Activated T-cell treated with anti-CD3 and anti-CD28 coated beads for 4 hours (primary cell): Measurements from ENCODE around the gene PTGIR.

Experiments used
- DNase-seq: peaks from one replicate; pipeline ENCODE4 v3.0.0-alpha.2; 2020

PTGIR gene, protein sequence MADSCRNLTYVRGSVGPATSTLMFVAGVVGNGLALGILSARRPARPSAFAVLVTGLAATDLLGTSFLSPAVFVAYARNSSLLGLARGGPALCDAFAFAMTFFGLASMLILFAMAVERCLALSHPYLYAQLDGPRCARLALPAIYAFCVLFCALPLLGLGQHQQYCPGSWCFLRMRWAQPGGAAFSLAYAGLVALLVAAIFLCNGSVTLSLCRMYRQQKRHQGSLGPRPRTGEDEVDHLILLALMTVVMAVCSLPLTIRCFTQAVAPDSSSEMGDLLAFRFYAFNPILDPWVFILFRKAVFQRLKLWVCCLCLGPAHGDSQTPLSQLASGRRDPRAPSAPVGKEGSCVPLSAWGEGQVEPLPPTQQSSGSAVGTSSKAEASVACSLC

DNA sequence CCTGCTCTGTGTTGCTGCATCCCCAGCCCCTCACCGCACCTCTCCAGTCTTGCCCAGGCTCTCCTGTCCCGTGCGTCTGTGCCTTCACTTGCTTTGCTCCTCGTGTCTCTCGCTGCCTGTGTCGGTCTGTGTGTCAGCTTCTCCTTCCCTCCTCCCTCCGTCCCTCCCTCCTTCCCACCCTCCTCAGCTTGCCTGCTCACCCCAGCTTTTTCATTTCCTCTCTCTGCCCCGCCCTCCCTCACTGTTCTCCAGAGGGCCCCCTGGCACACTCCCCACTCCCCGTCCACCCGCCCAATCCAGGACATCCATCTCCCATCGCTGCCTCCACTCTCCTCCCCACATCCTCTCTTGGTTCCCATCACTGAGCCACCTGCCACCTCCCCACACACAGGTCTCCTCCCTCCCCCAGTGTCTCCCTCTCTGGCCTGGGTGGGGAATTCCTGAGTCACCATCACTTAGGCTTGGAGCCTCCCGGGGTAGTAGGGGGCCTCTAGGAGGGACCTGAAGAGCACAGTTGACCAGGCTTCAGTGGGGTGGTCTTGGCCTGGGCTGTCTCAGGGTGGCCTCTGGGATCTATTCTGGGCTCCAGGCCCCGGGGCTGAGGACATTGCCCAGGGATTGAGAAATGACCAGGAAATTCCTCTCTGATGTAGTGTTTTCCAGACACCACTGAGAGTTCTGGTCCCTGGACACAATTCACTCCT, at the start of gene PTGIR:
TSS of gene PTGIR (minus strand) at position 132 of the 704 bp plus-strand sequence. CDS start 864 bp downstream, outside the sequence.
- DNase-seq = no peak

DNA sequence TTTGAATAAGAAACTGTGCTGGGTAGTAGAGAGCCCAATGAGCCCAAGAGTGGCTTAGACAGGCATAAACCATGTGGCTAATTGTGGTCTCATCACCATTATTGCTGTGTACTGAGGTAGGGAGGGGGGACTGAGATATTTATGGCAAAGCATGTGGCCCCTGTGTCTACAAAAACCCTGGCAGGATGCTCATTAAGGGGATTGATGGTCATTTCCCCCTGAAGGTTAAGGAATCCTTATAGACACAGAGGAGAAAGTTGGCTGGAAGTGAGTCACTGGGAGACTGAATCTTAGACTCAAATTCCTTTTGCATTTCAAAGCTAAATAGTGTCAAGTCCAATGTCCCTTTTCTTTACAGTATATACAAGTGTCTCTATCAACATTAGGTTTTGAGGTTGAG, 45.9 kb upstream of the PTGIR start:
- no peak for DNase-seq

DNA sequence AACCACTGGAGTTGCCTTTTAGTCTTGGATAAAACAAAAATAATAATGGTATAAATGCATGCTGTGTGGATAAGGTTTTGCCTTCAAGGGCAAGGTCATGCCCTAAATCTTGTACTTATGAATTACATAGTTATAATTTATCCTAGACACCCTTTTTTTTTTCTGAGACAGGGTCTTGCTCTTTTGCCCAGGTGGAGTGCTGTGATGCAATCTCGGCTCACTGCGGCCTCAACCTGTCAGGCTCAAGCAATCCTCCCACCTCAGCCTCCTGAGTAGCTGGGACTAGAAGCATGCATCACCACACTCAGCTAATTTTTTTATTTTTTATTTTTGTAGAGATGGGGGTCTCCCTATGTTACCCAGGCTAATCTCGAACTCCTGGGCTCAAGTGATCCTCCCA, 43.8 kb upstream of the PTGIR start:
- DNase-seq = no peak

DNA sequence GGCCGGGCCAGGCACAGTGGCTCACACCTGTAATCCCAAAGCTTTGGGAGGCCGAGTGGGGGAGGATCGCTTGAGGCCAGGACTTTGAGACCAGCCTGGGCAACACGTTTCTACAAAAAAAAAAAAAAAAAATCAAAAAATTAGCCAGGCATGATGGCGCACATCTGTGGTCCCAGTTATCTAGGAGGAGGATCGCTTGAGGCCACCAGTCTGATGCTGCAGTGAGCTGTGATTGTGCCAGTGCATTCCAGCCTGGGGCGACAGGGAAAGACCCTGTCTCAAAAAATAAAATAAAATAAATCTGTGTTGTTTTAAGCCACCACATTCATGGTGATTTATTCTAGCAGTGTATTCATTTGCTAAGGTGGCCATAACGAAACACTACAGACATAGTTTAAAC, 40.2 kb upstream of the PTGIR start:
- no peak for DNase-seq

DNA sequence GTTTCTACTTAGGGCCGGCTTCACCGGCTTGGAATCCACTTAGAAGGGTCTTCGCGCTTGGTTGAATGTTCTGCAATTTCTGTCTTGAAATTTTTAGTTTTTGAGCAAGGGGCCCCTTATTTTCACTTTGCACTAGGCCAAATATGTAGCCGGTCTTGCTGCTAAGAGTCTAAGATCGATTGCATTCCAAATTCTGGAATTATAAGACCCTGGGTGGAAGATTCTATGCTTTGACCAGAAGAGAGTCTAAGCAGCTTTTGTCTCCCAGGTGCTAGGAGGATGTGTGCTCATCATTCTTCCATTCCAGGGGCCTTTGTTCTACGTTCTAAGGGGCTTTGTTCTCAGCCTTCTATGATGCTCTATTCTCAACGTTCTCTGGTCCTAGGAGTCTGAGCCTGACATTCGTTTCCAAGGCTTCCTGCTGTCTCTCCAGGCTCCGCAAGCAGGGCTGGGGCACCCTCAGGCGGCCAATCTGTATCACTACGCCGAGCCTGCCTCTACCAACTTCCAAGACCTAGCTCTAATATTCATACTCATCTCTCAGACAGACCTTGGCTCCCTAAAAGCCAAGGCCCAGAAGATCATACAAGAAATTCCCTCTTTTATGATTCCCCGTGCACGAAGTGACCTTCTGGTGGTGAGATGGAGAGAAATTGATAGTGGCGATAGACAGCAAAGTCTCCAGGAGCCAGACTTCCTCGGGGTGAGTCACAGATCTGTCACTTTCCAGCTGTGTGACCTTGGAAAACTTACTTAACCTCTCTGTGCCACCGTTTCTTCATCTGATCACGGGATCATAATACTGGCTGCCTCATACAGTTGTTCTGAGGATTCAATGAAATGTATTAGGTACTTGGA, 37.1 kb upstream of the PTGIR start:
- DNase-seq = peak; percentile 61

DNA sequence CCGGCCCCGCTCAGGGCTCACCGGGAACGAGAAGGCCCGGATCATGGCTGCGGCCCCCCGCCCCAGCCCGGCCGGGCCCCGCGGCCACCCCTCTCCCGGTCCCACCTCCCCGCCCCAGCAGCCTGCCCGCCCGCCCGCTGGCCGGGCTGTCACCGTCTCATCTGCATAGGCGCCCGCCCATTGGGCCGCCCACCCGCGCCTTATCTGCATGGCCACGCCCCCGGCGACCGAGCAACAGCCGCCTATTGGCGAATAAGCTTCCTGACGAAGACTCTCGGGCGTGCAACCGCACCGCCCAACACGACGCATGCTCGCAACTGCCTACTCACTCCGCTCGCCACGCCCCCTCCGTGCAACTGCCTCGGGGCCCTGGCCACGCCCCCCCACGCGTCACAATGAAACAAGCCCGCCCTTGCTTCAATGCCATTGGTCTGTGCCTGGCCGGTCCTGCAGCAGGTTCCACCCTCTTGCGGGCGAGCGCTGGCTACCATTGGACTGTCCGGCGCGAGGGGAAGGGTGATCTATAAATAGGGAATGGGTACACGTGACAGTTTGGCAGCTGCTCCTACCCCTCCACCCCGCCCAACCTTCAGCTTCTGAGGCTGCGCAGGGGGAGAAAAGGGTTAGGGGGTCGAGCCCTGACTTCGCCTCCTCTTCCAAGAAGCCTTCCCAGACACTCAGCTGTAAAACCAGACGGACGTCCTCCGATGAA, 36.3 kb upstream of the PTGIR start, which contains the start of gene DACT3:
TSS of gene DACT3 (minus strand) at position 163 of the 712 bp plus-strand sequence. CDS start at position 45, 118 bp downstream.
- peak; percentile 100 for DNase-seq

DNA sequence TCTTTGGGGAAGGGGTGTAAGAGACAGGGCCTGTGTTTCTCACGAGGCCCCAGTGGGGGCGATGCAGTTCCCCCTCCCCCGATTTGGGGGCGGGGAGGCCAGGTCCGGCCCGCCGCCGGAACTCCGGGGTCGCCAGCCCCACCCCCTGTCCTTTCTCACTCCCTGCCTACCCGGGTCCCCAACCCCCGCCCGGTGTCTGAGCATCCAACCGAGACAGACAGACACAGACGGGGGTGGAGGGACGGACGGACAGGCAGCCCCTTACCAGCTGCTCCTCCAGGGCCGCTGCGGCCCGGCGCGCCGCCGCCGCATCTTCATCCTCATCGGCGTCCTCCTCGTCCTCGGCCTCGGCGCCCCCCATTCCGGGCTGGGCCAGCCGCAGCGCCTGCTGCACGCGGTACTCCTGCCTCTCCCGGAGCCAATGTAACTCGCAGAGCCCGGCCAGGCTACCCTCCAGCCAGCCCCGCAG, 35.7 kb upstream of the PTGIR start:
- DNase-seq = no peak

DNA sequence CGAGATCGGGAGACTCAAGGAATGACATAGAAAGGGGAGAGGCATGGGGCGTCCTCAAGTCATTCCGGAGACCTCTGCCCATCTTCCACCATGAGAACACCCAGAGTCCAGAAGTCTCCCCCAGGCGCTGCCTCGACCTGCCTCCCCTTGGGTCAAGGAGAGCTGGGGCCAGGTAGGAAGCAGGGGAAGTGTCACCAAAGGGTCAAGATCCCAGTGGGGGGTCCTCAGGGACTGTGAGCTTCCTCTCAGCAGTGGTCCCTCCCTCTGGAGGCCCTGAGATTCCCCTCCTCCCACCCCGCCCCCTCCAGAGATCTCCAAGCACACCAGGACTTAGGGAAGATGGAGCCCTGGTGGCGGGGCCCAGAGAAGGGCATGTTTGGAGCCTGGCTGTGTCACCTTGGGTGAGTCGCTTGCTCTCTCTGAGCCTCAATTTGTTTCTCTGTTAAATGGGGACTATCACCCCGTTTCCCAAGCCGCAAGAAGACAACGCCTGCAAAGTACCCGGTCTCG, 35.2 kb upstream of the PTGIR start:
- DNase-seq = no peak

DNA sequence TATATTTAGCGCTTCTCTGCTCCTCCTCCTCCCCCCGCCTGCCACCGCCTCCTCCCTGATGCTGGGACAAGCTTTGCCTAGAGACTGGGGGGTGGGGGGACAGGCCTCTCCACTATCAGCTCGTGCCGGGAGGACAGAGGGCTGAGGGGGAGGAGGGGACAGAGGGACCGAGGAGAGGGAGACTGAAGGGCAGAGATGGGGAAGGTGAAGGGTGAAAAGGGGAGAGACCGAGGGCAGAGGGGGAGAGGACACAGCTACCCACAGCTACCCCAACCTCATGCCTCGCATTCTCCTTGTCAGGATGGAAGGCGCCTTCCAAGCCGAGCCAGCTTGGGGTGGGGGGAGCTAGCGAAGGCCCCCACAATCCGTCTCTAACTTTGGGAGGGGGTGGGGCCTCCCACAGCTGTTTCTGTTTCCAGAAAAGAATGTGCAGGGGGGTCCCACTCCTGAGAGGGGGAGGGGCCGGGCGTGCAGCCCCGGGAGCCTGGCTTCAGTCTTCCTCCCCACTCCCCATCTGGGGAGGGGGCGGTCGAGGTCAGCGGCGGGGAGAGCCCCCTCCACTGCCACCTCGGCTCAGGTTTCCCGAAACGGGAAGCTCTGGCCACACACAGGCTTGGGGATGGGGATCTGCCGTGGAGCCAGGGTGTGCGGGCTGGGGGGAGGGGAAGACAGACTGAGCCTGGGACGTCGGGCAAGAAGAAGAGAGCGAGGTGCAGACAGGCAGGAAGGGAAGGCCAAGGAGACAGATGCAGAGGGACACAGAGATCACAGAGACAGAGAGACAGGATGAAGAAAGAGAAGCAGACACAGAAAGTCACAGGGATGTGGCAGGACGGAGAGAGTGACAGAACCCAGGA, 34.5 kb upstream of the PTGIR start:
- no peak for DNase-seq

DNA sequence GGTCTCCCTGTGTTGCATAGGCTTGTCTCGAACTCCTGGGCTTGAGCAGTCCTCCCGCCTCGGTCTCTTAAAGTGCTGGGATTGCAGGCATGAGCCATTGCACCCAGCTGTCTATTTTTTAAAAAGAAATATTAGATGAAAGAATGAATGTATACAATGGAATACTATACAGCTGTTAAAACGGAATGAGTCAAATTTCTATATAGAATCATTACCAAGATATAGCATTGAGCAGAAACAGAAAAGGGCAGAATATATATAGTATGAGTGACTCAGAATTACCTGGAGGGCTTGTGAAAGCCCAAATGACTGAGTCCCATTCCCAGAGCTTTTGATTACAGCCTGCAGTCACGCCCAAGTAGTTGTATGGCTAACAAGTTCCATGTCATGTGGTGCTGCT, 31.7 kb upstream of the PTGIR start:
- no peak for DNase-seq

DNA sequence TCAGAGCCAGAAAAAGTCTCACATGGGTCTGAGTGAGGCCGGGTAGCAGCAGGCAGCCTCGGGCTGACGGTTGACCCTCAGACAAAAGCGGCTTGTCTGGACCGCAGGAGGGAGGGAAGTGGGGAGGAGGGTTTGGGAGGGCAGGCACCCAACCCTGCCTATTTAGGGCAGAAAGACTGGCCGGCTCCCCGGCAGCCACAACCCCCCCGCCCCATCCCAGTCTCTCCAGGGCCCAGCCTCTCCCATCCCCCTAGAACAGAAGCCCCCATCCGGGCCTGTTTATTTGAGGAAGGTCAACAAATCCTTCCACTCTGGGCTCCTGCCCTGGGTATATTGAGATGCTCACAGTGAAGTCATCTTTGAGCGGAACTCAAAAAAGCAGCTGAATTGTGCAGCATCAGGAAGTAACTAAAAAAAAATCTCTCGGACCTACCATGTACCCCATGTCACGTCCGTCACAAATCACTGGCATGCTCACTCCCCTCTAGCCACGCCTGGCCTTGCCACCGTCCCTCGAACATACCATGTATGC, 29.8 kb upstream of the PTGIR start:
- no peak for DNase-seq

DNA sequence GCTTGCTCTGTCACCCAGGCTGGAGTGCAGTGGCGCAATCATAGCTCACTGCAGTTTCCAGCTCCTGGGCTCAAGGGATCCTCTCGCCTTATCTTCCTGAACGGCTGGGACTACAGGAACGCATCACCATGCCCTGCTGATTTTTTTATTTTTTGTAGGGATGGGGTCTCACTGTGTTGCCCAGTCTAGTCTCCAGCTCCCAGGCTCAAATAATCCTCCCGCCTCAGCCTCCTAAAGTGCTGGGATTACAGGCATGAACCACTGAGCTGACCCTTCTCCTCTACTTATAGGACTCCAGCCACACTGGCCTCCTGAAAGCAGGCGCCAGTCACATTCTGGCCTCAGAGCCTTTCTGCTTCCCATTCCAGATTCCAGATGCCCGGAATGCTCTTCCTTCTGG, 25.6 kb upstream of the PTGIR start:
- DNase-seq = no peak

DNA sequence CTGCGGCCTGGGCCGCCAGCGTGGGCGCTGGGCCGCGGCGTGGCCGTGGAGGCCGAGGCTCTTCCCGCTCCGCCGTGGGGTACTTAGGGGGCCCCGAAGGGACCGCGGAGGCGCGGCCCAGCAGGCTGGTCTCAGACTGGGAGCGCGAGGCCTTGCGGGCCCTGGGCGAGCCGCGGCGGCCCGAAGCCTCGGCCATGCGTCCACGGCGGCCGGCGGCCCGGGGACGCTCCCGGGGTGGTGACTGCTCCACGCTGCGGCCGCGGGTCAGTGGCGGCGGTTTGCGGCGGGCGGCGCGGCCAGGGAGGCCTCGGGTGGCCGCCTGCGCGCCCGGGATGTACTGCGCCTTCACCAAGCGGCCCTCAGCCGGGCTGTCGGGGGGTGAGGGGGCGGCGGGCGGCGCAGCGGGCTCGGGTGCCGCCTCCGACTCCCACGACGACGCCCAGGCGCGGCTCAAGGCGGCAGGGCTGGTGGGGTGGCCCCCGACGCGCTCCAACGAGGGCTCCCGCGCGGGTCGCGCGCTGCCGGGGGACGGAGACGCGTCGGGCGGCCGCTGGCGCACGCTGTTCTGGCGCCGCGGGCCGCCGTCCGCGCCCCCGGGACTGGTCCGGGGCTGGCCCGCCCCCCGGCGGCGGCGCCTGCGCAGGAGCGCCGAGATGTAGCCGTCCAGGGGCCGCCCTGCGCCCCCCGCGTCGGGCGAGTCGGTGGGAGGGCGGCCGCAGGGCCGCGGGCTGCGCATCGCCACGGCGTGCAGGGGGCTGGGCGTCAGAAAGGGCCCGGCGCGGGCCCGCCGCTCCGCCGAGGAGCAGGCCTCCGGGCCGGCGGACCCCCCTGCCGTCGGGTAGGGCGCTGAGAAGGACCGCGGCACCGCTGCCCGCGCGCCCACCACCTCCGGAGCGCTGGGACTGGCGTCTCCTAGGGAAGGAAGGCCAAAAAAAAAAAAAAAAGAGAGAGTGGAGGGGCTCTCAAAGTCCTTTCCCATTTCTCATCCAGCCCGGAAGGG, 24.4 kb upstream of the PTGIR start:
- DNase-seq = no peak

DNA sequence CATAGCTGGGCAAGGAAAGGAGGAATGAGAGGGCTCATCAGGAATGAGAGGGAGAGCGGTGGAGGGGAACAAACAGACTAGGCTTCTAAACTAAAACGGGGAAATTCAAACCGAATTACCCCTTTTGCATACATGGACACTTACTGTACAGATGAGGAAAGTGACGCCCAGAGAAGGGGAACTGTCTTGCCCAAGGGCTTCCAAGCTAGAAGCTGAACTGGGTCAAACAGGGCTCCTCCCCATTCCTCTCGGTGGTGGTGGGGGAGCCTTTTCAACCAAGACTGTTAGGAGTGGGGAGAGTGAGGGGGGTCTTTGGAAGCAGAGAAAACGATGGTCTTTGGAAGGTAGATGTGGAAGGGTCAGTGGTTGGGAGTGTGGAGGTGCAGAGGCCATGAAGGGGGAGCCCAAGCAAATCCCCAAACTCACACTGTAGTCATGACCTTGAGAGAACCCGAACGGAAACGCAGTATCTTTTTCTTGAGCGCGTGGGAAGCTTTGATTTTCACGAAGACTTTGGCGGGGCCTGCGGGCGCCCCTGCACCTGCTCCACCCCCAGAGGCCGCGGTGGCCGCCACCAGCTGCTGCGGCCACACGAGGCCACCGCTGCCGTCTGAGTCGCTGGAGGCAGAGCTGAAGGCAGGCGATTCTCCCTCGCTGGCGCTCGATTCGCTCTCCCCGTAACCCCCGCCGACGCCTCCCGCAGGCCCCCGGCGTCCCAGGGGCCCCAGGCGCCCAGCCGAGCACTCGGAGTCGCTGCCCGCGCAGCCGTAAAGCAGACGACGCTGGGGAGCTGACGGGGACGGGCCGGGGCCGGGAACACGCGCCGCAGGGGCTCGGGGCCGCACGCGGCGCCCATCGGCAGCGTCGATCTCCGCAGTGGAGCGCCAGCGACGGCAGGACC, 23.4 kb upstream of the PTGIR start:
- no peak for DNase-seq

DNA sequence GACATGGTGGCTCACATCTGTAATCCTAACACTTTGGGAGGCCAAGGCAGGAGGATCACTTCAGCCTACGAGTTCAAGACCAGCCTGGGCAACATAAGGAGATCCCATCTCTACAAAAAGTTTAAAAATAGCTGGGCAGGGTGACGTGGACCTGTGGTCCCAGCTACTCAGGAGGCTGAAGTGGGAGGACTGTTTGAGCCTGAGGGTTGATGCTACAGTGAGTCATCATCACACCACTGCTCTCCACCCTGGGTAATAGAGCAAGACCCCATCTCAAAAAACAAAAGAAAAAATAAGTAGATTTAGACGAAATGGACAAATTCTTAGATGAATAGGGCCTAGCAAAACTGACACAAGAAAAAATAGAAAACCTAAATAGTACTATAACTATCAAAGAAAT, 21.5 kb upstream of the PTGIR start:
- DNase-seq = no peak

DNA sequence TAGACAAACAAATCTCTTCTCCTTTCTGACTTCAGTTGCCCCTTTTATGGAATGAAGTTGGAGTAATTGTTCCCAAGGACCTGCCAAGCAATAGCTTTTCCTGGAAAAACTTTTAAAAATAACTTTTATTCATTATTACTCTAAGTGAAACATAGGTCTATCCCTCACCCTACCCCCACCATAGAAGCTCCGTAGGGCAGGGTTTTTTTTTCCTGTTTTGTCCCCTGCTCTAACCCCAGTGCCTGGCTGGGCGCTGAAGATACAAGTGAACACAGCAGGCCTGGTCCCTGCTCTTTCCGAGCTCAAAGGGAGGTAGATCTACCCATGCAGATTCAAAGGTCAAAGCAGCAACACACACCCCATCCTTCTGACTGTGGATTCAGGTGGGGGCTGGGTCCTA, 19.8 kb upstream of the PTGIR start:
- DNase-seq = no peak

DNA sequence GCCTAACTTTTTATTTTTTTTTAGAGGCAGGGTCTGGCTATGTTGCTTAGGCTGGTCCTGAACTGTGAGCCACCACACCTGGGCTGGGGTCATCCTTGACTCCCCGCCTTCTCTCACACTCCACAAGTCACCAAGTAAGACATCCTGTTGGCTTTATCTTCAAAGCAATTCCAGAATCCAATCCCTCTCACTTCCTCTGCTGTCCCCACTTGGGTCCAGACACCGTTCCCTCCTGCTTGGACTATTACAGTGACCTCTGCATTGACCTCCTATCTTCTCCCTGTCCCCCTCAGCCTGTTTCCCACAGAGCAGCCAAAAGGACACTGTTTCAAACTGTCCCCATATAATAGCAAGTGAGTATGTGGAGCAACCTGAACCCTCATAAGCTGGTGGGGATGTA, 15.8 kb upstream of the PTGIR start:
- DNase-seq = no peak

DNA sequence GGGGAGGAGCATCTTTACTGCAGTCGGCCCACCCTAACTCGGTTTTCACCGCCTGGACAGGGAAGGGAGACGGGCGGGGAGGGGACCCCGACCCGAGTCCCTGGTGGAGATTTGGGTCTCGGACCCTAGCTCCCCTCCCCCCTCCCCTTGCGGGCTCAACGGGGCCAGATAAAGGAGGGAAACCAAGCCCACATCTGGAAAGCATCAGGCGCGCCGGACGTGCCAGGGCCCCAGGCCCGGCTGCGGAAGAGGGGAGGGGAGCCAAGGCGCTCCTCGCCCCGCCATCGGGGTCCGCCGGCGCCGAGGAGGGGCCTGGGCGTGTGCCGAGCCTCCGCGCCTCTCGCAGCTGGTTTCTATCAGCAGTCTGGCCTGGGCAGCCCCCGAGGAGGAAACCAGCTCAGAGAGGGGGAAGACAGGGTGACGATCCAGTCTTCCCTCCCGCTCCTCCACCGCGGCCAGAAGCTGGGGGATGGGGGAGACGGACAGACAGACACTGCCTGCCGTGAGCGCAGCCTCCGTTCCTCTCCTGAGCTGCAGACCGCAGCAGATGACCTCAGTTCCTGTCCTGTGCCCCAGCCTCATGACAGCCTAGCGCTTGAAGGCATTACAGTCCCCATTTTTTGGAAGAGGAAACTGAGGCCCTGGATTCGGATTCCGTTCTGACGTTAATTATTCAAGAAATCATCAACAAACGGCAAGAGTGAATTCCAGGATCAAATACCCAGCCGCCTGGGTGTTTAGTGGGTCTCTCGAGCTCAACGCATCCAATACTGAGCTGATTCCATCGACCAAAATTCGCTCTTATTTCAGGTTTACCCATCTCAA, 14.7 kb upstream of the PTGIR start:
- DNase-seq = no peak
